Liver (tissue), 9 donors: ENCODE data around the gene CYP24A1. TPM values are rescaled to one million over a fixed set of nuclear protein-coding genes. Genes with fewer than 3 reads are reported as not detected.

ENCODE experiments used
- DNase-seq: peaks from one replicate; pipeline ENCODE4 v3.0.0-alpha.2; 2017; ENCODE audit warnings: low spot score
- H3K27ac ChIP-seq, 2 donors: one replicate each; pipeline ENCODE4 v1.7.0; 2013; ENCODE audit warnings: inconsistent platforms in 2 of 2, low read length in 2 of 2, control low read depth in 1 of 2, low read depth in 1 of 2, mild to moderate bottlenecking in 1 of 2
- H3K27me3 ChIP-seq, 4 donors: one replicate each; pipeline versions ENCODE4 v1.6.1 to v1.7.0; 2013; ENCODE audit warnings: low read length in 3 of 4, inconsistent platforms in 1 of 4, mild to moderate bottlenecking in 1 of 4, moderate library complexity in 1 of 4; ENCODE audit not compliant: control insufficient read depth in 4 of 4, insufficient read depth in 4 of 4
- H3K36me3 ChIP-seq, 4 donors: one replicate each; pipeline versions ENCODE4 v1.6.1 to v1.7.0; 2013; ENCODE audit warnings: low read length in 3 of 4, mild to moderate bottlenecking in 3 of 4, low read depth in 1 of 4, moderate library complexity in 1 of 4; ENCODE audit not compliant: control insufficient read depth in 4 of 4, insufficient read depth in 3 of 4
- H3K4me1 ChIP-seq, 4 donors: one replicate each; pipeline versions ENCODE4 v1.6.1 to v1.7.0; 2013; ENCODE audit warnings: low read length in 3 of 4, mild to moderate bottlenecking in 3 of 4, moderate library complexity in 1 of 4; ENCODE audit not compliant: control insufficient read depth in 4 of 4, insufficient read depth in 4 of 4
- H3K4me3 ChIP-seq, 3 donors: one replicate each; pipeline versions ENCODE4 v1.6.1 to v1.7.0; 2013; ENCODE audit warnings: low read length in 3 of 3, control low read depth in 1 of 3, low read depth in 1 of 3, mild to moderate bottlenecking in 1 of 3
- H3K9ac ChIP-seq, 2 donors: one replicate each; pipeline ENCODE4 v1.7.0; 2013; ENCODE audit warnings: low read length in 2 of 2, mild to moderate bottlenecking in 2 of 2, moderate library complexity in 2 of 2, control low read depth in 1 of 2, low read depth in 1 of 2
- H3K9me3 ChIP-seq, 4 donors: one replicate each; pipeline versions ENCODE4 v1.6.1 to v1.7.0; 2013; ENCODE audit warnings: low read length in 3 of 4; ENCODE audit not compliant: control insufficient read depth in 4 of 4
- ATF3 ChIP-seq: IDR thresholded peaks from 2 replicates; pipeline ENCODE4 v1.6.1; 2016; ENCODE audit warnings: antibody characterized with exemption
- EGR1 ChIP-seq, 2 donors: IDR thresholded peaks; 2 replicates each; pipeline ENCODE4 v1.6.1; 2016 to 2018; ENCODE audit warnings: antibody characterized with exemption in 2 of 2, low read depth in 2 of 2
- FOXA1 ChIP-seq: IDR thresholded peaks from 2 replicates; pipeline ENCODE4 v1.6.1; 2016; ENCODE audit warnings: antibody characterized with exemption
- FOXA2 ChIP-seq: IDR thresholded peaks from 2 replicates; pipeline ENCODE4 v1.6.1; 2016; ENCODE audit warnings: antibody characterized with exemption
- GABPA ChIP-seq, 2 donors: IDR thresholded peaks in 1 of 2; conservative IDR thresholded peaks in 1 of 2; 2 replicates each; pipeline ENCODE4 v1.6.1; 2016; ENCODE audit warnings: antibody characterized with exemption in 2 of 2, mild to moderate bottlenecking in 1 of 2, moderate library complexity in 1 of 2
- HNF4A ChIP-seq, 2 donors: conservative IDR thresholded peaks; 2 replicates each; pipeline ENCODE4 v1.6.1; 2016; ENCODE audit warnings: antibody characterized with exemption in 2 of 2, mild to moderate bottlenecking in 2 of 2
- HNF4G ChIP-seq: IDR thresholded peaks from 2 replicates; pipeline ENCODE4 v1.6.1; 2016; ENCODE audit warnings: antibody characterized with exemption
- NR2F2 ChIP-seq: IDR thresholded peaks from 2 replicates; pipeline ENCODE4 v1.6.1; 2016; ENCODE audit warnings: antibody characterized with exemption
- RAD21 ChIP-seq, 2 donors: IDR thresholded peaks; 2 replicates each; pipeline ENCODE4 v1.6.1; 2016; ENCODE audit warnings: antibody characterized with exemption in 2 of 2, mild to moderate bottlenecking in 2 of 2
- SP1 ChIP-seq: IDR thresholded peaks from 2 replicates; pipeline ENCODE4 v1.6.1; 2018; ENCODE audit warnings: antibody characterized with exemption, mild to moderate bottlenecking
- TAF1 ChIP-seq: conservative IDR thresholded peaks from 2 replicates; pipeline ENCODE4 v1.6.1; 2016; ENCODE audit warnings: antibody characterized with exemption, mild to moderate bottlenecking
- YY1 ChIP-seq: IDR thresholded peaks from 2 replicates; pipeline ENCODE4 v1.6.1; 2016; ENCODE audit warnings: antibody characterized with exemption, mild to moderate bottlenecking
- WGBS: extraction: QIAGEN DNeasy Blood & Tissue Kit; methylation state at CpG from one replicate; pipeline ENCODE4 v1.1.7; 2013; 5-methylcytosine and 5-hydroxymethylcytosine counted together
- polyA plus RNA-seq, 2 donors: library from polyadenylated mRNA; stranded (reverse) in 1 of 2; unstranded in 1 of 2; fragments of 200-250 nt in 1 of 2; fragments of >200 nt in 1 of 2; fragmentation: Nextera tagmentation in 1 of 2; extraction: Ambion mirVana in 1 of 2; gene quantifications; one replicate each; pipeline versions ENCODE4 v1.2.1 to v1.2.3, GENCODE V29; 2013 to 2015
- total RNA-seq, 2 donors: library from RNA; depleted of rRNA; stranded (reverse); fragments of >200 nt; gene quantifications; one replicate each; pipeline ENCODE4 v1.2.3, GENCODE V29; 2014
- TF ChIP-seq, protein P1 (sequence below): IDR thresholded peaks from 2 replicates; pipeline ENCODE4 v1.6.1; 2016; ENCODE audit warnings: antibody characterized with exemption
- TF ChIP-seq, protein P2 (sequence below): IDR thresholded peaks from 2 replicates; pipeline ENCODE4 v1.6.1; 2016; ENCODE audit warnings: antibody characterized with exemption, mild to moderate bottlenecking
- donor health status: healthy.
- donor health status: healthy.
- donor health status: healthy.
- donor health status: healthy.
- donor health status: healthy.

CYP24A1 gene
- total and polyA plus RNA-seq, 4 donors, result not detected

GRCh38 chr20:54156981-54157835 is 16.6 kb downstream of the CYP24A1 start:
- H3K4me1 ChIP-seq, result peaks cover 0 to 4% (median 0%) of the 10 kb centered on the region in 4 donors
- no peaks in the 10 kb centered on the region for H3K36me3 ChIP-seq
- DNase-seq, result no peak
- 83% methylated on average over 19 of the region's 19 CpGs for WGBS
- no peak overlapping the region for H3K4me3 ChIP-seq
- no peak for TF ChIP-seq YY1
- TF ChIP-seq HNF4A (conservative IDR thresholded peaks at IDR 0.05), result no peak
- TF ChIP-seq EGR1 (IDR thresholded peaks at IDR 0.05; ENCODE audit: low read depth in 2 of 2), result no peak
- TF ChIP-seq NR2F2, result no peak
- TF ChIP-seq GABPA (IDR thresholded peaks at IDR 0.05 in 1 of 2, conservative IDR thresholded peaks at IDR 0.05 in 1 of 2), result no peak
- TF ChIP-seq FOXA2, result no peak
- no peak overlapping the region for H3K27ac ChIP-seq
- H3K27me3 ChIP-seq, result no peaks in the 10 kb centered on the region
- H3K9me3 ChIP-seq, result no peaks in the 10 kb centered on the region
- H3K9ac ChIP-seq, result no peak overlapping the region

DNA sequence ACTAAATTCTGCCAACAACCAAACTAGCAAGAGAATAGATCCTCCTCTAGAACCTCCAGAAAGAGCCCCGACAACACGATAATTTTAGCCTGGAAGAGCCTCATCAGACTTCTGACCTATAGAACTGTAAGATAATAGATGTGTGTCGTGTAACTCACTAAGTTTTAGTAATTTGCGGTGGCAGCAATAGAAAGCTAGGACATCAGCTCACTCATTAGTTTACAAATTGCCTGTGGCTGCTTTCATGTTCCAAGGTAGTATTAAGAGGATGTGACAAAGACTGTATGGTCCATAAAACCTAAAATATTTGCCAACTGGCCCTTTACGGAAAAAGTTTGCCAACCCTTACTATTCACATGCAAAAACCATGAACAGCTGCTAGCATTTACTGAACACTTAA is 17.3 kb downstream of the CYP24A1 start:
- TF ChIP-seq HNF4A (conservative IDR thresholded peaks at IDR 0.05) (no peak), HNF4G (no peak), RAD21 (IDR thresholded peaks at IDR 0.05) (no peak), TAF1 (no peak), ATF3 (no peak), FOXA1 (no peak), GABPA (IDR thresholded peaks at IDR 0.05 in 1 of 2, conservative IDR thresholded peaks at IDR 0.05 in 1 of 2) (no peak), YY1 (no peak), SP1 (no peak)
- TF ChIP-seq, protein P1, sequence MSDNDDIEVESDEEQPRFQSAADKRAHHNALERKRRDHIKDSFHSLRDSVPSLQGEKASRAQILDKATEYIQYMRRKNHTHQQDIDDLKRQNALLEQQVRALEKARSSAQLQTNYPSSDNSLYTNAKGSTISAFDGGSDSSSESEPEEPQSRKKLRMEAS, result no peak
- TF ChIP-seq, protein P2, sequence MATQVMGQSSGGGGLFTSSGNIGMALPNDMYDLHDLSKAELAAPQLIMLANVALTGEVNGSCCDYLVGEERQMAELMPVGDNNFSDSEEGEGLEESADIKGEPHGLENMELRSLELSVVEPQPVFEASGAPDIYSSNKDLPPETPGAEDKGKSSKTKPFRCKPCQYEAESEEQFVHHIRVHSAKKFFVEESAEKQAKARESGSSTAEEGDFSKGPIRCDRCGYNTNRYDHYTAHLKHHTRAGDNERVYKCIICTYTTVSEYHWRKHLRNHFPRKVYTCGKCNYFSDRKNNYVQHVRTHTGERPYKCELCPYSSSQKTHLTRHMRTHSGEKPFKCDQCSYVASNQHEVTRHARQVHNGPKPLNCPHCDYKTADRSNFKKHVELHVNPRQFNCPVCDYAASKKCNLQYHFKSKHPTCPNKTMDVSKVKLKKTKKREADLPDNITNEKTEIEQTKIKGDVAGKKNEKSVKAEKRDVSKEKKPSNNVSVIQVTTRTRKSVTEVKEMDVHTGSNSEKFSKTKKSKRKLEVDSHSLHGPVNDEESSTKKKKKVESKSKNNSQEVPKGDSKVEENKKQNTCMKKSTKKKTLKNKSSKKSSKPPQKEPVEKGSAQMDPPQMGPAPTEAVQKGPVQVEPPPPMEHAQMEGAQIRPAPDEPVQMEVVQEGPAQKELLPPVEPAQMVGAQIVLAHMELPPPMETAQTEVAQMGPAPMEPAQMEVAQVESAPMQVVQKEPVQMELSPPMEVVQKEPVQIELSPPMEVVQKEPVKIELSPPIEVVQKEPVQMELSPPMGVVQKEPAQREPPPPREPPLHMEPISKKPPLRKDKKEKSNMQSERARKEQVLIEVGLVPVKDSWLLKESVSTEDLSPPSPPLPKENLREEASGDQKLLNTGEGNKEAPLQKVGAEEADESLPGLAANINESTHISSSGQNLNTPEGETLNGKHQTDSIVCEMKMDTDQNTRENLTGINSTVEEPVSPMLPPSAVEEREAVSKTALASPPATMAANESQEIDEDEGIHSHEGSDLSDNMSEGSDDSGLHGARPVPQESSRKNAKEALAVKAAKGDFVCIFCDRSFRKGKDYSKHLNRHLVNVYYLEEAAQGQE, result no peak
- Histone ChIP-seq H3K36me3 (no peaks in the 10 kb centered on the region), H3K9me3 (no peaks in the 10 kb centered on the region), H3K4me3 (no peak overlapping the region), H3K27me3 (no peaks in the 10 kb centered on the region), H3K9ac (no peak overlapping the region), H3K27ac (no peak overlapping the region), H3K4me1 (peaks cover 0 to 4% (median 0%) of the 10 kb centered on the region in 4 donors)
- WGBS, result 93% methylated on average over 5 of the region's 5 CpGs
- no peak for DNase-seq
